Spinal cord (tissue), 10 donors: ENCODE results near the gene PCYOX1L. TPM values are rescaled to one million over a fixed set of nuclear protein-coding genes. Genes with fewer than 3 reads are reported as not detected.

Experiments used
- DNase-seq, 6 donors: peaks; one replicate each; pipeline versions ENCODE4 v3.0.0 to v3.0.0-alpha.2; 2013 to 2015; ENCODE audit warnings: low spot score in 6 of 6, low read depth in 4 of 6
- H3K27ac ChIP-seq: one replicate; pipeline ENCODE4 v1.5.1; 2013; ENCODE audit warnings: low read depth, low read length, control low read depth
- H3K27me3 ChIP-seq: one replicate; pipeline ENCODE4 v1.6.1; 2013; ENCODE audit warnings: low read length; ENCODE audit not compliant: control insufficient read depth, insufficient read depth
- H3K36me3 ChIP-seq: one replicate; pipeline ENCODE4 v1.6.1; 2013; ENCODE audit warnings: low read length; ENCODE audit not compliant: control insufficient read depth, insufficient read depth
- H3K4me1 ChIP-seq: one replicate; pipeline ENCODE4 v1.6.1; 2013; ENCODE audit warnings: low read length; ENCODE audit not compliant: control insufficient read depth, insufficient read depth
- H3K4me3 ChIP-seq: one replicate; pipeline ENCODE4 v1.5.1; 2013; ENCODE audit warnings: low read depth, low read length, control low read depth
- H3K9me3 ChIP-seq: one replicate; pipeline ENCODE4 v1.6.1; 2013; ENCODE audit warnings: low read length; ENCODE audit not compliant: control insufficient read depth, insufficient read depth
- WGBS: methylation state at CpG from one replicate; pipeline ENCODE4 v1.1.5; 2013; ENCODE audit warnings: missing lambda C conversion rate; ENCODE audit not compliant: insufficient coverage; 5-methylcytosine and 5-hydroxymethylcytosine counted together
- polyA plus RNA-seq, 2 donors: library from polyadenylated mRNA; unstranded; fragments of 120-200 nt; gene quantifications; one replicate each; pipeline ENCODE4 v1.2.1, GENCODE V29; 2013; ENCODE audit not compliant: insufficient read length in 2 of 2
- total RNA-seq, 2 donors: library from RNA; depleted of rRNA in 1 of 2; stranded (reverse); fragments of 120-200 nt in 1 of 2; fragments of >200 nt in 1 of 2; gene quantifications; one replicate each; pipeline versions ENCODE4 v1.2.3 to v1.2.4, GENCODE V29; 2013 to 2014
- donor health status: healthy.

PCYOX1L gene
- total and polyA plus RNA-seq, 4 donors = 14.2 to 28.6 (median 21.2) TPM

GRCh38 chr5:149402291-149402690 lies 44.4 kb downstream of the PCYOX1L start:
- H3K4me1 ChIP-seq = peaks cover 14% of the 10 kb centered on the region
- H3K4me3 ChIP-seq = no peak overlapping the region
- no peaks in the 10 kb centered on the region for H3K36me3 ChIP-seq
- WGBS = 67% methylated on average over 1 of the region's 3 CpGs
- no peaks in the 10 kb centered on the region for H3K9me3 ChIP-seq
- no peaks in the 10 kb centered on the region for H3K27me3 ChIP-seq
- H3K27ac ChIP-seq = no peak overlapping the region
- no peak for DNase-seq

- DNase-seq = no peak
- Histone ChIP-seq H3K4me3 (no peak overlapping the region), H3K27ac (no peak overlapping the region), H3K9me3 (no peaks in the 10 kb centered on the region), H3K36me3 (no peaks in the 10 kb centered on the region), H3K27me3 (no peaks in the 10 kb centered on the region), H3K4me1 (peaks cover 20% of the 10 kb centered on the region)
- WGBS = 69% methylated on average over 6 of the region's 15 CpGs
Observed at GRCh38 chr5:149403923-149404745, 46.3 kb downstream of the PCYOX1L start.

GRCh38 chr5:149404746-149405549 lies 47.1 kb downstream of the PCYOX1L start:
- WGBS = 84% methylated on average over 6 of the region's 17 CpGs
- H3K4me1 ChIP-seq = peaks cover 20% of the 10 kb centered on the region
- no peaks in the 10 kb centered on the region for H3K9me3 ChIP-seq

GRCh38 chr5:149405550-149406202 lies 47.8 kb downstream of the PCYOX1L start:
- Histone ChIP-seq H3K27me3 (no peaks in the 10 kb centered on the region), H3K27ac (peak overlapping the region; percentile 79), H3K9me3 (no peaks in the 10 kb centered on the region), H3K4me1 (peaks cover 20% of the 10 kb centered on the region), H3K36me3 (no peaks in the 10 kb centered on the region), H3K4me3 (no peak overlapping the region)
- DNase-seq = no peak
- WGBS = 71% methylated on average over 15 of the region's 16 CpGs

More at GRCh38 chr5:149404746-149405549, 47.1 kb downstream of the PCYOX1L start:
- no peak for DNase-seq
- no peak overlapping the region for H3K27ac ChIP-seq
- H3K4me3 ChIP-seq = no peak overlapping the region
- H3K27me3 ChIP-seq = no peaks in the 10 kb centered on the region
- H3K36me3 ChIP-seq = no peaks in the 10 kb centered on the region

- H3K27ac ChIP-seq = peak overlapping the region; percentile 79
- peak overlapping the region; percentile 45 for H3K4me3 ChIP-seq
- peaks cover 20% of the 10 kb centered on the region for H3K4me1 ChIP-seq
- H3K36me3 ChIP-seq = no peaks in the 10 kb centered on the region
- peak in 1 of 6 donors; percentile 63 for DNase-seq
- 74% methylated on average over 7 of the region's 9 CpGs for WGBS
- H3K9me3 ChIP-seq = no peaks in the 10 kb centered on the region
- H3K27me3 ChIP-seq = no peaks in the 10 kb centered on the region
Observed at GRCh38 chr5:149406203-149406978, 48.5 kb downstream of the PCYOX1L start.

- Histone ChIP-seq H3K9me3 (no peaks in the 10 kb centered on the region), H3K27ac (peak overlapping the region; percentile 79), H3K4me1 (peaks cover 20% of the 10 kb centered on the region), H3K27me3 (no peaks in the 10 kb centered on the region), H3K36me3 (no peaks in the 10 kb centered on the region), H3K4me3 (peak overlapping the region; percentile 45)
- DNase-seq = no peak
- 70% methylated on average over 3 of the region's 4 CpGs for WGBS
Observed at GRCh38 chr5:149406979-149407306, 49.1 kb downstream of the PCYOX1L start.

- Histone ChIP-seq H3K4me1 (peaks cover 20% of the 10 kb centered on the region), H3K27ac (peak overlapping the region; percentile 79), H3K9me3 (no peaks in the 10 kb centered on the region), H3K27me3 (no peaks in the 10 kb centered on the region), H3K4me3 (peak overlapping the region; percentile 45), H3K36me3 (no peaks in the 10 kb centered on the region)
- 65% methylated on average over 9 of the region's 11 CpGs for WGBS
- no peak for DNase-seq
Observed at GRCh38 chr5:149407323-149408251, 49.7 kb downstream of the PCYOX1L start.

- peak overlapping the region; percentile 45 for H3K4me3 ChIP-seq
- H3K36me3 ChIP-seq = no peaks in the 10 kb centered on the region
- no peak for DNase-seq
- peaks cover 20% of the 10 kb centered on the region for H3K4me1 ChIP-seq
- no peaks in the 10 kb centered on the region for H3K27me3 ChIP-seq
- WGBS = 92% methylated on average over 12 of the region's 12 CpGs
- peak overlapping the region; percentile 79 for H3K27ac ChIP-seq
- H3K9me3 ChIP-seq = no peaks in the 10 kb centered on the region
Observed at GRCh38 chr5:149408252-149409099, 50.6 kb downstream of the PCYOX1L start.
